22Rv1 (cell line): ENCODE measurements around the gene COBLL1.
"Not testable (repeated sequence)": the region's sequence is repeated elsewhere in the genome, so short reads cannot be mapped to it uniquely, and the experiment has no call there.

Experiments
- H3K27ac ChIP-seq: fragments of 450-650 bp; 2 replicates; pipeline ENCODE4 v1.5.1; 2017
- CTCF ChIP-seq: fragments of 450-650 bp; IDR thresholded peaks from 2 replicates; pipeline ENCODE4 v1.5.1; 2017; ENCODE audit warnings: mild to moderate bottlenecking
- ZFX ChIP-seq: fragments of 450-650 bp; IDR thresholded peaks from 2 replicates; pipeline ENCODE4 v1.6.1; 2017; ENCODE audit warnings: antibody characterized with exemption, borderline replicate concordance

COBLL1 gene

GRCh38 chr2:164868563-164869419, 27.2 kb upstream of the COBLL1 start:
- no peak for TF ChIP-seq ZFX
- TF ChIP-seq CTCF = no peak
- H3K27ac ChIP-seq = no peak overlapping the region

- no peak overlapping the region for H3K27ac ChIP-seq
- TF ChIP-seq CTCF (no peak), ZFX (no peak)
Measured at GRCh38 chr2:164867779-164868397, 26.3 kb upstream of the COBLL1 start.

- not testable (repeated sequence) for H3K27ac ChIP-seq
Measured at GRCh38 chr2:164866381-164866780, 24.8 kb upstream of the COBLL1 start.

- no peak overlapping the region for H3K27ac ChIP-seq
- TF ChIP-seq ZFX (no peak), CTCF (no peak)
Measured at GRCh38 chr2:164860694-164861042, 19.0 kb upstream of the COBLL1 start.

GRCh38 chr2:164859906-164860693, 18.5 kb upstream of the COBLL1 start:
- not testable (repeated sequence) for H3K27ac ChIP-seq

- TF ChIP-seq ZFX = no peak
- TF ChIP-seq CTCF = no peak
- H3K27ac ChIP-seq = no peak overlapping the region
Measured at GRCh38 chr2:164859251-164859818, 17.7 kb upstream of the COBLL1 start.

GRCh38 chr2:164852086-164852485, 10.5 kb upstream of the COBLL1 start:
- TF ChIP-seq CTCF (no peak), ZFX (no peak)

GRCh38 chr2:164850235-164850634, 8.6 kb upstream of the COBLL1 start:
- TF ChIP-seq CTCF (no peak), ZFX (no peak)
- H3K27ac ChIP-seq = no peak overlapping the region

More at GRCh38 chr2:164852086-164852485, 10.5 kb upstream of the COBLL1 start:
- no peak overlapping the region for H3K27ac ChIP-seq
